ENCODE measurements around the gene STIP1.
"Not testable (repeated sequence)": the region's sequence is repeated elsewhere in the genome, so short reads cannot be mapped to it uniquely, and the experiment has no call there.

STIP1 gene

GRCh38 chr11:64151337-64151736, 34.6 kb upstream of the STIP1 start:
- no peaks in the 10 kb centered on the region for H3K9me3 Mint-ChIP-seq
- DNase-seq (ENCODE audit: low spot score in 2 of 2), result no peak
- no peak for ATAC-seq
- H3K27ac Mint-ChIP-seq, result no peak overlapping the region
- H3K4me3 Mint-ChIP-seq, result no peak overlapping the region
- peaks cover 26% of the 10 kb centered on the region for H3K4me1 Mint-ChIP-seq
- no peaks in the 10 kb centered on the region for H3K36me3 Mint-ChIP-seq

- peak; percentile 83 to 89 for DNase-seq (ENCODE audit: low spot score in 2 of 2)
- H3K4me1 Mint-ChIP-seq, result peaks cover 19% of the 10 kb centered on the region
- H3K4me3 Mint-ChIP-seq, result no peak overlapping the region
- H3K36me3 Mint-ChIP-seq, result no peaks in the 10 kb centered on the region
- no peaks in the 10 kb centered on the region for H3K9me3 Mint-ChIP-seq
- peak; percentile 91 for ATAC-seq
- no peak overlapping the region for H3K27ac Mint-ChIP-seq
Measured at GRCh38 chr11:64152841-64153691, 32.9 kb upstream of the STIP1 start.

GRCh38 chr11:64153812-64154211, 32.2 kb upstream of the STIP1 start:
- Mint-ChIP-seq H3K4me1 (peaks cover 14% of the 10 kb centered on the region), H3K4me3 (no peak overlapping the region), H3K27ac (no peak overlapping the region)

GRCh38 chr11:64156235-64157011, 29.5 kb upstream of the STIP1 start:
- Mint-ChIP-seq H3K27ac (no peak overlapping the region), H3K4me1 (peaks cover 14% of the 10 kb centered on the region), H3K4me3 (no peak overlapping the region), H3K9me3 (no peaks in the 10 kb centered on the region), H3K36me3 (no peaks in the 10 kb centered on the region)
- ATAC-seq, result no peak
- no peak for DNase-seq (ENCODE audit: low spot score in 2 of 2)

More at GRCh38 chr11:64153812-64154211, 32.2 kb upstream of the STIP1 start:
- DNase-seq (ENCODE audit: low spot score in 2 of 2) (no peak), ATAC-seq (no peak)
- no peaks in the 10 kb centered on the region for H3K9me3 Mint-ChIP-seq
- no peaks in the 10 kb centered on the region for H3K36me3 Mint-ChIP-seq

- DNase-seq (ENCODE audit: low spot score in 2 of 2), result no peak
- Mint-ChIP-seq H3K36me3 (no peaks in the 10 kb centered on the region), H3K4me3 (no peak overlapping the region), H3K4me1 (peaks cover 14% of the 10 kb centered on the region), H3K27ac (no peak overlapping the region), H3K9me3 (no peaks in the 10 kb centered on the region)
- no peak for ATAC-seq
Measured at GRCh38 chr11:64157631-64158394, 28.2 kb upstream of the STIP1 start.

GRCh38 chr11:64161037-64161436, 24.9 kb upstream of the STIP1 start:
- ATAC-seq (no peak), DNase-seq (ENCODE audit: low spot score in 2 of 2) (no peak)
- peaks cover 7% of the 10 kb centered on the region for H3K4me1 Mint-ChIP-seq
- no peak overlapping the region for H3K27ac Mint-ChIP-seq
- no peak overlapping the region for H3K4me3 Mint-ChIP-seq
- no peaks in the 10 kb centered on the region for H3K9me3 Mint-ChIP-seq
- no peaks in the 10 kb centered on the region for H3K36me3 Mint-ChIP-seq

GRCh38 chr11:64162769-64163168, 23.2 kb upstream of the STIP1 start:
- not testable (repeated sequence) for H3K36me3 Mint-ChIP-seq

GRCh38 chr11:64163951-64164350, 22.0 kb upstream of the STIP1 start:
- Mint-ChIP-seq H3K36me3 (no peaks in the 10 kb centered on the region), H3K9me3 (no peaks in the 10 kb centered on the region), H3K4me3 (no peak overlapping the region), H3K4me1 (peaks cover 13% of the 10 kb centered on the region), H3K27ac (no peak overlapping the region)
- no peak for ATAC-seq
- no peak for DNase-seq (ENCODE audit: low spot score in 2 of 2)

More at GRCh38 chr11:64162769-64163168, 23.2 kb upstream of the STIP1 start:
- H3K27ac Mint-ChIP-seq; H3K4me3 Mint-ChIP-seq; ATAC-seq; H3K9me3 Mint-ChIP-seq; DNase-seq (ENCODE audit: low spot score in 2 of 2): not testable (repeated sequence)
- H3K4me1 Mint-ChIP-seq, result peaks cover 13% of the 10 kb centered on the region

GRCh38 chr11:64164392-64165312, 21.3 kb upstream of the STIP1 start:
- Mint-ChIP-seq H3K9me3 (no peaks in the 10 kb centered on the region), H3K36me3 (peaks cover under 1% of the 10 kb centered on the region), H3K27ac (peak overlapping the region; percentile 61), H3K4me1 (peaks cover 13% of the 10 kb centered on the region), H3K4me3 (peak overlapping the region; percentile 83)
- DNase-seq (ENCODE audit: low spot score in 2 of 2) (no peak), ATAC-seq (no peak)

GRCh38 chr11:64165481-64165841, 20.5 kb upstream of the STIP1 start:
- H3K36me3 Mint-ChIP-seq, result peaks cover 5% of the 10 kb centered on the region
- peak overlapping the region; percentile 78 for H3K27ac Mint-ChIP-seq
- H3K4me3 Mint-ChIP-seq, result peak overlapping the region; percentile 83
- no peaks in the 10 kb centered on the region for H3K9me3 Mint-ChIP-seq
- no peak for DNase-seq (ENCODE audit: low spot score in 2 of 2)
- ATAC-seq, result peak; percentile 31
- H3K4me1 Mint-ChIP-seq, result peaks cover 13% of the 10 kb centered on the region

GRCh38 chr11:64165842-64166635, 19.9 kb upstream of the STIP1 start, which contains the start of gene MACROD1:
TSS of gene MACROD1 (minus strand) at chr11:64166113. CDS start at chr11:64165994, 119 bp downstream.
- DNase-seq (ENCODE audit: low spot score in 2 of 2), result peak; percentile 71 to 86
- Mint-ChIP-seq H3K4me3 (peak within 1 kb of the TSS; percentile 83), H3K4me1 (peaks cover 13% of the 10 kb centered on the region), H3K36me3 (peaks cover 5% of the 10 kb centered on the region), H3K9me3 (no peaks in the 10 kb centered on the region), H3K27ac (peak within 1 kb of the TSS; percentile 78)
- ATAC-seq, result peak; percentile 97

- Mint-ChIP-seq H3K36me3 (peaks cover 5% of the 10 kb centered on the region), H3K9me3 (no peaks in the 10 kb centered on the region), H3K27ac (no peak overlapping the region), H3K4me1 (peaks cover 7% of the 10 kb centered on the region), H3K4me3 (no peak overlapping the region)
- ATAC-seq, result no peak
- DNase-seq (ENCODE audit: low spot score in 2 of 2), result no peak
Measured at GRCh38 chr11:64170419-64170818, 15.6 kb upstream of the STIP1 start.

GRCh38 chr11:64173616-64174355, 12.2 kb upstream of the STIP1 start:
- DNase-seq (ENCODE audit: low spot score in 2 of 2) (no peak), ATAC-seq (no peak)
- Mint-ChIP-seq H3K4me1 (peaks cover 18% of the 10 kb centered on the region), H3K36me3 (peaks cover 5% of the 10 kb centered on the region), H3K4me3 (no peak overlapping the region), H3K9me3 (no peaks in the 10 kb centered on the region), H3K27ac (no peak overlapping the region)

All from stimulated activated effector memory CD8-positive, alpha-beta T cell treated with anti-CD3 and anti-CD28 coated beads, Interleukin-12 subunit alpha, Interleukin-12 subunit beta, amount 100 ng/mL, for 72 hours (primary cell).